Fibroblast of lung (primary cell): ENCODE results near the gene ALKBH2. TPM values are rescaled to one million over a fixed set of nuclear protein-coding genes. Genes with fewer than 3 reads are reported as not detected.

Source experiments
- DNase-seq, 2 donors: peaks; one replicate each; pipeline versions ENCODE4 v3.0.0 to v3.0.0-alpha.2; 2010; ENCODE audit warnings: low read depth in 2 of 2
- H2AFZ ChIP-seq: 2 replicates; pipeline ENCODE4 v1.5.1; 2012; ENCODE audit warnings: low read length, control low read depth, inconsistent platforms
- H3K27ac ChIP-seq: 2 replicates; pipeline ENCODE4 v1.5.1; 2011; ENCODE audit warnings: low read length, control low read depth; ENCODE audit not compliant: insufficient read depth
- H3K27me3 ChIP-seq: 2 replicates; pipeline ENCODE4 v1.5.1; 2011; ENCODE audit warnings: mild to moderate bottlenecking, low read length; ENCODE audit not compliant: control insufficient read depth, insufficient read depth
- H3K36me3 ChIP-seq: 2 replicates; pipeline ENCODE4 v1.5.1; 2011; ENCODE audit warnings: low read length; ENCODE audit not compliant: control insufficient read depth, insufficient read depth
- H3K4me1 ChIP-seq: 2 replicates; pipeline ENCODE4 v1.5.1; 2011; ENCODE audit warnings: low read length; ENCODE audit not compliant: control insufficient read depth, insufficient read depth; ENCODE audit errors: extremely low read depth
- H3K4me2 ChIP-seq: 2 replicates; pipeline ENCODE4 v1.5.1; 2011; ENCODE audit warnings: low read length, control low read depth; ENCODE audit not compliant: insufficient read depth; ENCODE audit errors: extremely low read depth
- H3K4me3 ChIP-seq, 4 experiments: fragments of 200-600 bp in 1 of 4; sonication (generic) in 1 of 4; replicated peaks in 1 of 4; 2 replicates each; pipeline ENCODE4 v1.5.1; 2011 to 2016; ENCODE audit warnings: low read length in 4 of 4, low read depth in 3 of 4, mild to moderate bottlenecking in 3 of 4, control low read depth in 2 of 4, inconsistent platforms in 1 of 4, mixed read lengths in 1 of 4; ENCODE audit not compliant: insufficient read depth in 1 of 4; ENCODE audit errors: control extremely low read depth in 1 of 4
- H3K79me2 ChIP-seq: 2 replicates; pipeline ENCODE4 v1.5.1; 2012; ENCODE audit warnings: mild to moderate bottlenecking, low read length, inconsistent platforms; ENCODE audit not compliant: control insufficient read depth, insufficient read depth
- H3K9ac ChIP-seq: 2 replicates; pipeline ENCODE4 v1.5.1; 2011; ENCODE audit warnings: mild to moderate bottlenecking, low read length, control low read depth; ENCODE audit not compliant: insufficient read depth
- H3K9me3 ChIP-seq: 2 replicates; pipeline ENCODE4 v1.5.1; 2012; ENCODE audit warnings: low read depth, low read length; ENCODE audit not compliant: control insufficient read depth, insufficient read depth
- H4K20me1 ChIP-seq: 2 replicates; pipeline ENCODE4 v1.5.1; 2011; ENCODE audit warnings: low read length; ENCODE audit not compliant: control insufficient read depth, insufficient read depth; ENCODE audit errors: extremely low read depth
- EZH2 ChIP-seq: IDR thresholded peaks from 2 replicates; pipeline ENCODE4 v1.5.1; 2012; ENCODE audit warnings: low read length, control low read depth, mild to moderate bottlenecking; ENCODE audit errors: missing control alignments
- polyA plus RNA-seq, 2 donors: library from polyadenylated mRNA; depleted of rRNA in 1 of 2; stranded (reverse) in 1 of 2; unstranded in 1 of 2; fragments of >200 nt; gene quantifications; 2 replicates each; pipeline ENCODE4 v1.2.1, GENCODE V29; 2011 to 2012; ENCODE audit warnings: missing spikeins in 1 of 2
- total RNA-seq: library from RNA; depleted of rRNA; stranded (reverse); fragments of >200 nt; gene quantifications from 2 replicates; pipeline ENCODE4 v1.2.1, GENCODE V29; 2014
- TF ChIP-seq, protein P1 (sequence below), 2 donors: IDR thresholded peaks in 1 of 2; conservative IDR thresholded peaks in 1 of 2; 1 replicate in 1 of 2; 2 replicates in 1 of 2; pipeline ENCODE4 v1.5.1; 2011 to 2012; ENCODE audit warnings: low read length in 2 of 2, control low read depth in 1 of 2, inconsistent platforms in 1 of 2, low read depth in 1 of 2, mild to moderate bottlenecking in 1 of 2

Gene ALKBH2
- total and polyA plus RNA-seq, 2 donors (not counting 1 experiment from before 2014, with no cell fraction given) = 15.1 to 20.8 TPM

GRCh38 chr12:109131154-109132050, 38.1 kb upstream of the ALKBH2 start:
- no peak for TF ChIP-seq EZH2
- TF ChIP-seq, protein P1, sequence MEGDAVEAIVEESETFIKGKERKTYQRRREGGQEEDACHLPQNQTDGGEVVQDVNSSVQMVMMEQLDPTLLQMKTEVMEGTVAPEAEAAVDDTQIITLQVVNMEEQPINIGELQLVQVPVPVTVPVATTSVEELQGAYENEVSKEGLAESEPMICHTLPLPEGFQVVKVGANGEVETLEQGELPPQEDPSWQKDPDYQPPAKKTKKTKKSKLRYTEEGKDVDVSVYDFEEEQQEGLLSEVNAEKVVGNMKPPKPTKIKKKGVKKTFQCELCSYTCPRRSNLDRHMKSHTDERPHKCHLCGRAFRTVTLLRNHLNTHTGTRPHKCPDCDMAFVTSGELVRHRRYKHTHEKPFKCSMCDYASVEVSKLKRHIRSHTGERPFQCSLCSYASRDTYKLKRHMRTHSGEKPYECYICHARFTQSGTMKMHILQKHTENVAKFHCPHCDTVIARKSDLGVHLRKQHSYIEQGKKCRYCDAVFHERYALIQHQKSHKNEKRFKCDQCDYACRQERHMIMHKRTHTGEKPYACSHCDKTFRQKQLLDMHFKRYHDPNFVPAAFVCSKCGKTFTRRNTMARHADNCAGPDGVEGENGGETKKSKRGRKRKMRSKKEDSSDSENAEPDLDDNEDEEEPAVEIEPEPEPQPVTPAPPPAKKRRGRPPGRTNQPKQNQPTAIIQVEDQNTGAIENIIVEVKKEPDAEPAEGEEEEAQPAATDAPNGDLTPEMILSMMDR (conservative IDR thresholded peaks at IDR 0.05 in 1 of 2, IDR thresholded peaks at IDR 0.05 in 1 of 2; ENCODE audit: low read depth in 1 of 2, low read length in 2 of 2) = no peak
- Histone ChIP-seq H3K36me3 (no peaks in the 10 kb centered on the region), H3K9ac (no peak overlapping the region), H3K27me3 (peaks cover 8% of the 10 kb centered on the region), H3K4me1 (no peaks in the 10 kb centered on the region), H2AFZ (no peak overlapping the region), H3K4me2 (no peak overlapping the region), H3K27ac (no peak overlapping the region), H3K79me2 (no peaks in the 10 kb centered on the region), H4K20me1 (no peaks in the 10 kb centered on the region), H3K4me3 (no peak overlapping the region), H3K9me3 (no peaks in the 10 kb centered on the region)
- DNase-seq = no peak

DNA sequence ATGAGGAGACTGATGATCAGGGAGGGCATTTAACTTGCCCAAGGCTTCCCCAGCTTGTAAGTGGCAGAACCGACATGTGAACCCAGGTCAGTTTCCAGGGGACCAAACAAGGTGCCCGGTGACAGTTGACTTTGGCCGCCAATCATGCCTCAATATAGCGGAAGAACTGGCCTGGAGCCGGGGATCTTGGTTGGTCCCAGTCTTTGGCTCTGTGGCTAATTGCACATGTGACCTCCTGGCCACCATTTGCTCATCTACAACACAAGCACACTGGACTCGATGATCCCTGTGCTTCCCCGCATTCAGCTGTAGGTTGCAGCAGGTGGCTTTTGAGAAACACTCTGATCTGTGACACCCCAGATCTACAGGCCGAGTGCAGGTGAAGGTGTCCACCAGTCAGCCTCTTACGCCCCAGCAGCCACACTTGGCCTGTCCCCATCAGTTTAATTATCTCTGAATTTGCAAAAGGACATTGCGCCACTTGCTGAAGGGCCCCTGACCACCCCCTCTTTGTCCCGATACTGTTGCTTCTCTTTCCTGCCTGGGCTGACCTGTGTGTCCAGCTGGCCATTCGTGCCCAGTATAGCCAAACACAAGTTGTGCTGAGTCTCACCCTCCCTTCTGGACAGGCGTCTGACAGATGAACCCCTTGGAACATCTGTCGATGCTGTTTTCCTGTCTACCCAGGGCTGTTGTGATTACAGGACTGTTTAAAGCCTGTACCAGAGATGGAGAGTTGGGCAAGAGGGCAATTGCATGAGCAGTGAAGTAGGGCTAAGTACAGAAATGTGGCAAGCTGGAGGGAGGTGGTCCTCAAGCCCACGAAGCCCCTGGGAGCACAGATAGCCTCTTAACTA, 37.3 kb upstream of the ALKBH2 start:
- Histone ChIP-seq H3K27ac (no peak overlapping the region), H3K4me3 (no peak overlapping the region), H3K4me1 (no peaks in the 10 kb centered on the region), H3K79me2 (no peaks in the 10 kb centered on the region), H3K36me3 (no peaks in the 10 kb centered on the region), H4K20me1 (no peaks in the 10 kb centered on the region), H3K9me3 (no peaks in the 10 kb centered on the region), H3K9ac (no peak overlapping the region), H2AFZ (no peak overlapping the region), H3K4me2 (no peak overlapping the region), H3K27me3 (peaks cover 10% of the 10 kb centered on the region)
- DNase-seq = no peak
- TF ChIP-seq, protein P1 (conservative IDR thresholded peaks at IDR 0.05 in 1 of 2, IDR thresholded peaks at IDR 0.05 in 1 of 2; ENCODE audit: low read depth in 1 of 2, low read length in 2 of 2) = no peak
- no peak for TF ChIP-seq EZH2

DNA sequence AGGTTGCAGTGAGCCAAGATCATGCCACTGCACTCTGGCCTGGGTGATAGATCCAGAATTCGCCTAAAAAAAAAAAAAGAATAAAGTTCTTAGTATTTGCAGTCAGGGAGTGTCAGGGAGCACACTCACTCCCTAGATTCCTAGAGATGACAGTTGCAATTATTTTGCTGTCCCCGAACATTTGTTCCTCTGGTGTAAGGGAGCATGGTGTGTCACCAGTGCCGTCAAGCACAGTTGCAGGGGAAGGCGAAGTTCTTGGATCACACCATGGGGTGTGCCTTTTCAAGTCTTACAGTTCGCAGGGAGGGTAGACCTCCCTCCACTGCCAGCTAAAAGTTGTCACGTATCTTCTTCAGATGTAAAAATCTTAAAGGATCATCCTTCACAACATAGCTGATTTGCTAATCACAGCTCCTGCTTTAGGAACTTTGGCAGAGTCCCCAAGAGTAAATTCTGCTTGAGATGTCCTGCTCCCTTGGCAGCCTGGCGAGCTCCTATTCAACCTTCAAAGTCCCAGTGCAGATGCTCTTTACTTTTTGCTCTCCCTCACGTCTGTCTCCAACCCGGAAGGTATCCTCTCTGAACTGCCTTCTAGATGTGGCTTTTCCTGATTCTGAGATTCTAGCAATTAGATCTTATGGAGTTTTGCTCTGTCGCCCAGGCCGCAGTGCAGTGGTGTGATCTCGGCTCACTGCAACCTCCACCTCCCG, 34.4 kb upstream of the ALKBH2 start:
- TF ChIP-seq, protein P1 (conservative IDR thresholded peaks at IDR 0.05 in 1 of 2, IDR thresholded peaks at IDR 0.05 in 1 of 2; ENCODE audit: low read depth in 1 of 2, low read length in 2 of 2) = no peak
- no peak for TF ChIP-seq EZH2
- Histone ChIP-seq H3K9me3 (no peaks in the 10 kb centered on the region), H4K20me1 (no peaks in the 10 kb centered on the region), H3K27me3 (peaks cover 8% of the 10 kb centered on the region), H3K4me3 (no peak overlapping the region), H3K79me2 (no peaks in the 10 kb centered on the region), H3K9ac (no peak overlapping the region), H3K27ac (no peak overlapping the region), H3K4me1 (no peaks in the 10 kb centered on the region), H2AFZ (no peak overlapping the region), H3K36me3 (no peaks in the 10 kb centered on the region), H3K4me2 (no peak overlapping the region)
- no peak for DNase-seq
